ENCODE data around the gene AP1M2.
"Not testable (repeated sequence)": the region's sequence is repeated elsewhere in the genome, so short reads cannot be mapped to it uniquely, and the experiment has no call there.

Gene AP1M2

DNA sequence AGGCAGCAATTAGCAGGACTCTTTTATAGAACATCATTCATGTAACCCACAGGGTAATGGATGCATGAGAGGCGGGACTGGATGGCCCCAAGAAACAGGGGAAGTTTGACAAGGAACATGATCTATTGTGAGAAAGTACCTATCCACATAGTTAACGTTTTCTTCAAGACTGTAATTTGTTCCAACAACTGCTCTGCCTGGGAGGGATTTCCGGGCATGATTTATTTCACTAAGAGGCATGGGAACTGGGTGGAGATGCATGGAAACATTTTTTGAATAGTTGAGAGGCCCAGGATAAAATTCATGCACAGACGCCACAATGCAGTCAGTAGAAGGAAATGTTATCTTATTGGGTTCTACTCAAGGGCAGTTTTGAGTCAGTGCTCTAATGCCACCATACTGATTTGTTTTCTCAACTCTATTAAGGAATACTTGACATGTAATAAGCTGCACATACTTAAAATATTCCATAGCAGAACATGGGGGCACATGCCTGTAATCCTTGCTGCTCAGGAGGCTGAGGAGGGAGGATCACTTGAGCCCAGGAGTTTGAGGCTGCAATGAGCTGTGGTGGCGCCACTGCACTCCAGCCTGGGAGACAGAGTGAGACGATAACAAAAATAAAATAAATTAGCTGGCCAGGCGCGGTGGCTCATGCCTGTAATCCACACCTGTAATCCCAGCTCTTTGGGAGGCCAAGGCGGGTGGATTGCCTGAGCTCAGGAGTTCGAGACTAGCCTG is 53.3 kb downstream of the AP1M2 start:
- no peak for DNase-seq

GRCh38 chr19:10532457-10532856 is 54.7 kb downstream of the AP1M2 start:
- no peak for DNase-seq

DNA sequence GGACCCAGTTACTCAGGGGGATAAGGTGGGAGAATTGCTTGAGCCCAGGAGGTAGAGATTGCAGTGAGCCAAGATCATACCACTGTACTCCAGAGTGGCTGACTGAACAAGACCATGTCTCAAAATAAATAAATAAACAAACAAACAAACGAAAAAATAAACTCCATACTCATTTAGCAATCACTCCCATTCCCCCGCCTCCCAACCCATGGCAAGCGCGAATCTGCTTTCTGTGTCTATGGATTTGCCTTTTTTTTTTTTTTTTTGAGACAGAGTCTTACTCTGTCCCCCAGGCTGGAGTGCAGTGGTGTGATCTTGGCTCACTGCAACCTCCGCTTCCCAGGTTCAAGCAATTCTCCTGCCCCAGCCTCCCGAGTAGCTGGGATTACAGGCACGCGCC is 60.2 kb downstream of the AP1M2 start:
- not testable (repeated sequence) for DNase-seq

DNA sequence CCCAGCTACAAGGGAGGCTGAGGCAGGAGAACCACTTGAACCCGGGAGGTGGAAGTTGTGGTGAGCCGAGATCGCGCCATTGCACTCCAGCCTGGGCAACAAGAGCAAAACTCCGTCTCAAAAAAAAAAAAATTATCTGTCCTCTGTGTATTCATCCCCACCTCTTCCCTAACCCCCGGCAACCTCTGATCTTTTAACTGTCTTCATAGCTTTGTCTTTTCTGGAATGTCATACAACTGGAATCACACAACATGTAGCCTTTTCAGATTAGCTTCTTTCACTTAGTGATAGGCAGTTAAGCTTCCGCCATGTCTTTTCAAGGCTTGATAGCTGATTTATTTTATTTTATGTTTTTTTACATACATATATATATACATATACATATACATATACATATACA is 61.5 kb downstream of the AP1M2 start:
- DNase-seq, result no peak

- no peak for DNase-seq
Measured at GRCh38 chr19:10523135-10523636, 63.9 kb downstream of the AP1M2 start.
